GM23338 (cell line): ENCODE measurements around the gene SEC16A. TPM values are rescaled to one million over a fixed set of nuclear protein-coding genes. Genes with fewer than 3 reads are reported as not detected.

Experiments used
- ATAC-seq: fragments of 200-7000 bp; cut with Tn5 transposase; 3 replicates; pipeline ENCODE4 v1.9.1; 2020
- DNase-seq: peaks from one replicate; pipeline ENCODE4 v3.0.0-alpha.2; 2015; ENCODE audit warnings: low spot score
- H2AFZ ChIP-seq: fragments of 200-600 bp; sonication (generic); 2 replicates; pipeline ENCODE4 v1.8.0; 2016; ENCODE audit warnings: antibody characterized with exemption, mild to moderate bottlenecking, moderate library complexity
- H3F3A ChIP-seq: fragments of 200-600 bp; sonication (generic); replicated peaks from 2 replicates; pipeline ENCODE4 v1.8.0; 2017; ENCODE audit warnings: antibody characterized with exemption, mixed run types, low read depth
- H3K27ac ChIP-seq: fragments of 200-600 bp; sonication (generic); 2 replicates; pipeline ENCODE4 v1.6.1; 2016; ENCODE audit warnings: low read depth
- H3K27me3 ChIP-seq: fragments of 200-600 bp; sonication (generic); 2 replicates; pipeline ENCODE4 v1.8.0; 2016; ENCODE audit warnings: mild to moderate bottlenecking, mixed run types, moderate library complexity; ENCODE audit not compliant: insufficient read depth
- H3K36me3 ChIP-seq: fragments of 200-600 bp; sonication (generic); 2 replicates; pipeline ENCODE4 v1.8.0; 2016; ENCODE audit warnings: mild to moderate bottlenecking; ENCODE audit not compliant: insufficient read depth
- H3K4me1 ChIP-seq: fragments of 200-600 bp; sonication (generic); 2 replicates; pipeline ENCODE4 v1.8.0; 2016; ENCODE audit warnings: mild to moderate bottlenecking, moderate library complexity; ENCODE audit not compliant: insufficient read depth
- H3K4me2 ChIP-seq: fragments of 200-600 bp; sonication (generic); 2 replicates; pipeline ENCODE4 v1.7.1; 2017; ENCODE audit warnings: mixed run types
- H3K4me3 ChIP-seq: fragments of 200-600 bp; sonication (generic); 2 replicates; pipeline ENCODE4 v1.6.1; 2016; ENCODE audit warnings: mixed run types
- H3K79me2 ChIP-seq: fragments of 200-600 bp; sonication (generic); replicated peaks from 2 replicates; pipeline ENCODE4 v1.8.0; 2017; ENCODE audit warnings: mild to moderate bottlenecking; ENCODE audit not compliant: insufficient read depth
- H3K9me2 ChIP-seq: fragments of 200-600 bp; sonication (generic); 2 replicates; pipeline ENCODE4 v1.8.0; 2017; ENCODE audit not compliant: insufficient read depth
- H4K20me1 ChIP-seq: fragments of 200-600 bp; sonication (generic); replicated peaks from 2 replicates; pipeline ENCODE4 v1.8.0; 2017; ENCODE audit warnings: mild to moderate bottlenecking; ENCODE audit not compliant: insufficient read depth
- H3K27ac Mint-ChIP-seq: 2 replicates; pipeline ENCODE4 v1.8.0; 2020; ENCODE audit warnings: inconsistent platforms, mild to moderate bottlenecking, moderate library complexity, mixed read lengths
- H3K27me3 Mint-ChIP-seq: 3 replicates; pipeline ENCODE4 v1.8.0; 2022; ENCODE audit warnings: low read depth, mild to moderate bottlenecking, moderate library complexity, mixed read lengths, inconsistent platforms; ENCODE audit not compliant: insufficient read depth, poor library complexity
- H3K36me3 Mint-ChIP-seq: 3 replicates; pipeline ENCODE4 v1.8.0; 2021; ENCODE audit warnings: low read depth, mild to moderate bottlenecking, inconsistent platforms, moderate library complexity, mixed read lengths
- H3K4me1 Mint-ChIP-seq: 3 replicates; pipeline ENCODE4 v1.8.0; 2020; ENCODE audit warnings: mild to moderate bottlenecking, inconsistent platforms, mixed read lengths
- H3K4me3 Mint-ChIP-seq: 3 replicates; pipeline ENCODE4 v1.8.0; 2021; ENCODE audit warnings: moderate library complexity, mild to moderate bottlenecking, inconsistent platforms, mixed read lengths
- H3K9me3 Mint-ChIP-seq: 3 replicates; pipeline ENCODE4 v1.8.0; 2020; ENCODE audit warnings: moderate library complexity, mild to moderate bottlenecking, inconsistent platforms, mixed read lengths
- CREB1 ChIP-seq: fragments of 250-450 bp; sonication (Bioruptor Pico); IDR thresholded peaks from 2 replicates; pipeline ENCODE4 v1.5.0; 2020; ENCODE audit warnings: low read depth, mild to moderate bottlenecking, moderate library complexity
- EZH2 ChIP-seq: fragments of 200-600 bp; sonication (generic); IDR thresholded peaks from one replicate; pipeline ENCODE4 v1.8.0; 2017; ENCODE audit warnings: antibody characterized with exemption, mild to moderate bottlenecking, low read depth; ENCODE audit not compliant: unreplicated experiment
- EZH2phosphoT487 ChIP-seq: fragments of 200-600 bp; sonication (generic); IDR thresholded peaks from one replicate; pipeline ENCODE4 v1.8.1; 2018; ENCODE audit warnings: antibody characterized with exemption; ENCODE audit not compliant: unreplicated experiment
- JUNB ChIP-seq: IDR thresholded peaks from one replicate; pipeline ENCODE4 v1.6.1; 2016; ENCODE audit warnings: antibody characterized with exemption; ENCODE audit not compliant: unreplicated experiment
- NANOG ChIP-seq: IDR thresholded peaks from 2 replicates; pipeline ENCODE4 v1.6.1; 2016; ENCODE audit warnings: antibody characterized with exemption, borderline replicate concordance
- POLR2AphosphoS5 ChIP-seq: IDR thresholded peaks from 2 replicates; pipeline ENCODE4 v1.6.1; 2016; ENCODE audit warnings: antibody characterized with exemption, low read depth
- ZNF114 ChIP-seq: fragments of 250-450 bp; sonication (Bioruptor Pico); IDR thresholded peaks from 2 replicates; pipeline ENCODE4 v1.5.0; 2020; ENCODE audit warnings: mild to moderate bottlenecking, moderate library complexity
- ZNF331 ChIP-seq: fragments of 250-450 bp; sonication (Bioruptor Pico); IDR thresholded peaks from 2 replicates; pipeline ENCODE4 v1.5.0; 2020; ENCODE audit warnings: low read depth, mild to moderate bottlenecking, moderate library complexity
- ZNF462 ChIP-seq: fragments of 250-450 bp; sonication (Bioruptor Pico); IDR thresholded peaks from 2 replicates; pipeline ENCODE4 v1.5.0; 2020; ENCODE audit warnings: mild to moderate bottlenecking, moderate library complexity
- polyA plus RNA-seq: library from polyadenylated mRNA; unstranded; fragments of >200 nt; fragmentation: Nextera tagmentation; extraction: Ambion mirVana; gene quantifications from 2 replicates; pipeline ENCODE4 v1.2.1, GENCODE V29; 2016
- total RNA-seq: library from RNA; depleted of rRNA; stranded (reverse); fragments of >200 nt; shearing (Covaris generic); gene quantifications from 2 replicates; pipeline ENCODE4 v1.2.3, GENCODE V29; 2014
- TF ChIP-seq, protein P1 (sequence below): IDR thresholded peaks from 2 replicates; pipeline ENCODE4 v1.6.1; 2016; ENCODE audit warnings: antibody characterized with exemption

The SEC16A gene
- total and polyA plus RNA-seq, 2 experiments from 2014 or later = 34.0 to 59.2 TPM

DNA sequence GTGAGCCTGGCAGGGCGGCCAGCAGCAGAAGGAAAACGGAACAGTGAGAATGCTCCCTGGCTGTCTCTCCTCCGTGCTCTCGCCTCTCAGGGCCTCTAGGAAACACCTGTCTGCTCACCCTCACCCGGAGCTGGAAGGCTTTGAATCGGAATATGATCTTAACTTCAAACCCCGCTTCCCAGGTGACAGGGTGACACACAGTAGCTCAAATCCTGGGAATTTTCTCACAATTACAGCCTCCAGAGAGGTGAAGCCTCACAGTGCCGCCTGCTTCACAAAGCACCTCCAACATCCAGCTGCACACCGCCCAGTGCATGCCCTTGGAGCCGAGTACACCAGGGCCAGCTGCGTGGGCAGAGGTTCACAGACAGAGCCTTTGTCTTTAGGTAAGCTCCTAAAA is 12.5 kb downstream of the SEC16A start (continued):
- no peak for TF ChIP-seq ZNF462 (CRISPR knock-in tag)

DNA sequence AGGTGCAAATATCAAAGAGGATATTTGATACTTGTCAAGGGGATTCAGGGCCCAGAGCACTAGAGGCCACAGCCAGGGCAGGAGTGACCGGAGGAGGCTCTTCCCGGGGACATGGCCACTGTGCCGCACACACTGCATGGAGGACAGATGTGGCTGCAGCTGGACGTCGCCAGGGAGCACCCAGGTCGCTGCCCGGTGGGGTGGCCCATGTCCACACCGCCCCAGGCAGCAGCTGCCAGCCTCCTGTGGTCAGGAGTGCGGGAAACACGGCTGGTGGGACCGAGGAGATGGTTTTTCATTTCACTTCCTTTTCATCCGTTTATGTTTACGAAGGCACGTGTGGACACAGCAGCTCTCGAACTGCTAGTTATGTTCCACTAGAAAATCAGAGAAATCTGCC is 15.1 kb downstream of the SEC16A start:
- H3K36me3 Mint-ChIP-seq = peaks cover 74% of the 10 kb centered on the region
- Histone ChIP-seq H3K36me3 (peaks cover 50% of the 10 kb centered on the region), H3F3A (peaks cover 14% of the 10 kb centered on the region; the same call in 1 of the 2 replicates), H3K4me2 (no peak overlapping the region), H3K9me2 (no peaks in the 10 kb centered on the region), H3K27me3 (no peaks in the 10 kb centered on the region), H2AFZ (no peak overlapping the region), H3K4me1 (no peaks in the 10 kb centered on the region), H3K4me3 (no peak overlapping the region), H4K20me1 (peaks cover 39% of the 10 kb centered on the region), H3K79me2 (peaks cover 65% of the 10 kb centered on the region), H3K27ac (no peak overlapping the region)
- H3K4me3 Mint-ChIP-seq = no peak overlapping the region
- H3K9me3 Mint-ChIP-seq = no peaks in the 10 kb centered on the region
- H3K27ac Mint-ChIP-seq = no peak overlapping the region
- TF ChIP-seq CREB1 (no peak), ZNF462 (CRISPR knock-in tag) (no peak), EZH2phosphoT487 (no peak), JUNB (no peak), NANOG (no peak), EZH2 (no peak), POLR2AphosphoS5 (no peak), ZNF114 (CRISPR knock-in tag) (no peak), ZNF331 (CRISPR knock-in tag) (no peak)
- TF ChIP-seq, protein P1, sequence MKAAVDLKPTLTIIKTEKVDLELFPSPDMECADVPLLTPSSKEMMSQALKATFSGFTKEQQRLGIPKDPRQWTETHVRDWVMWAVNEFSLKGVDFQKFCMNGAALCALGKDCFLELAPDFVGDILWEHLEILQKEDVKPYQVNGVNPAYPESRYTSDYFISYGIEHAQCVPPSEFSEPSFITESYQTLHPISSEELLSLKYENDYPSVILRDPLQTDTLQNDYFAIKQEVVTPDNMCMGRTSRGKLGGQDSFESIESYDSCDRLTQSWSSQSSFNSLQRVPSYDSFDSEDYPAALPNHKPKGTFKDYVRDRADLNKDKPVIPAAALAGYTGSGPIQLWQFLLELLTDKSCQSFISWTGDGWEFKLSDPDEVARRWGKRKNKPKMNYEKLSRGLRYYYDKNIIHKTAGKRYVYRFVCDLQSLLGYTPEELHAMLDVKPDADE = no peak
- DNase-seq (no peak), ATAC-seq (no peak)
- H3K27me3 Mint-ChIP-seq = peaks cover 10% of the 10 kb centered on the region
- no peaks in the 10 kb centered on the region for H3K4me1 Mint-ChIP-seq
